Measurements from ENCODE around the gene FAM237B. TPM values are rescaled to one million over a fixed set of nuclear protein-coding genes. Genes with fewer than 3 reads are reported as not detected.

Gene FAM237B
- total RNA-seq, 1 donor from 2014 or later = not detected

GRCh38 chr7:90267263-90267858 lies 53.7 kb downstream of the FAM237B start:
- H3K9me3 Mint-ChIP-seq = no peaks in the 10 kb centered on the region
- H3K4me2 ChIP-seq = no peak overlapping the region
- H3K9me3 ChIP-seq (ENCODE audit: low read depth) = no peaks in the 10 kb centered on the region
- no peaks in the 10 kb centered on the region for H3K36me3 Mint-ChIP-seq
- H3K27ac Mint-ChIP-seq = no peak overlapping the region
- H3K4me1 ChIP-seq = no peaks in the 10 kb centered on the region
- H3F3A ChIP-seq (ENCODE audit: low read depth) = no peaks in the 10 kb centered on the region
- H2AFZ ChIP-seq (replicated peaks) = no peak overlapping the region
- no peaks in the 10 kb centered on the region for H3K79me2 ChIP-seq (ENCODE audit: low read depth)
- no peak overlapping the region for H3K27ac ChIP-seq
- H3K4me3 Mint-ChIP-seq = no peak overlapping the region
- H3K4me1 Mint-ChIP-seq = no peaks in the 10 kb centered on the region
- H3K27me3 Mint-ChIP-seq (ENCODE audit: insufficient read depth, low read depth) = no peaks in the 10 kb centered on the region
- no peak overlapping the region for H3K4me3 ChIP-seq
- no peaks in the 10 kb centered on the region for H3K27me3 ChIP-seq
- H4K20me1 ChIP-seq (ENCODE audit: low read depth) = no peaks in the 10 kb centered on the region
- DNase-seq (ENCODE audit: low spot score) = no peak
- no peak overlapping the region for H3K9ac ChIP-seq
- H3K36me3 ChIP-seq = no peaks in the 10 kb centered on the region
- no peak for TF ChIP-seq EZH2 (IDR thresholded peaks at IDR 0.05)
- no peak for TF ChIP-seq CTCF (IDR thresholded peaks at IDR 0.05)
- TF ChIP-seq EZH2phosphoT487 (IDR thresholded peaks at IDR 0.05) = no peak

- Histone ChIP-seq H3K27ac (no peak overlapping the region), H3K9ac (no peak overlapping the region), H3K79me2 (ENCODE audit: low read depth) (no peaks in the 10 kb centered on the region), H3K27me3 (no peaks in the 10 kb centered on the region), H3K9me3 (ENCODE audit: low read depth) (no peaks in the 10 kb centered on the region), H3K4me2 (no peak overlapping the region), H3K4me3 (no peak overlapping the region), H3K36me3 (no peaks in the 10 kb centered on the region), H3K4me1 (no peaks in the 10 kb centered on the region), H3F3A (ENCODE audit: low read depth) (no peaks in the 10 kb centered on the region), H4K20me1 (ENCODE audit: low read depth) (no peaks in the 10 kb centered on the region), H2AFZ (replicated peaks) (no peak overlapping the region)
- no peaks in the 10 kb centered on the region for H3K36me3 Mint-ChIP-seq
- no peak overlapping the region for H3K27ac Mint-ChIP-seq
- H3K9me3 Mint-ChIP-seq = no peaks in the 10 kb centered on the region
- no peak for DNase-seq (ENCODE audit: low spot score)
- TF ChIP-seq EZH2 (IDR thresholded peaks at IDR 0.05) (no peak), EZH2phosphoT487 (IDR thresholded peaks at IDR 0.05) (no peak), CTCF (IDR thresholded peaks at IDR 0.05) (no peak)
- no peak overlapping the region for H3K4me3 Mint-ChIP-seq
- H3K4me1 Mint-ChIP-seq = no peaks in the 10 kb centered on the region
- no peaks in the 10 kb centered on the region for H3K27me3 Mint-ChIP-seq (ENCODE audit: insufficient read depth, low read depth)
Measured at GRCh38 chr7:90266808-90267207, 54.3 kb downstream of the FAM237B start.

Other genes starting within 250 kb of the FAM237B start
- 1.5 and 2.3 TPM in 2 replicates for gene STEAP1, start 166.8 kb downstream of the FAM237B start, total RNA-seq (ENCODE audit: low replicate concordance)
- gene STEAP2, start 109.6 kb downstream of the FAM237B start, total RNA-seq (ENCODE audit: low replicate concordance) = 3.0 and 3.6 TPM in 2 replicates
- 2.2 and 4.8 TPM in 2 replicates for gene CFAP69, start 76.1 kb downstream of the FAM237B start, total RNA-seq (ENCODE audit: low replicate concordance)
- 14.5 and 29.9 TPM in 2 replicates for gene GTPBP10, start 25.4 kb upstream of the FAM237B start, total RNA-seq (ENCODE audit: low replicate concordance)
- gene CLDN12, start 82.2 kb upstream of the FAM237B start, total RNA-seq (ENCODE audit: low replicate concordance) = 64.9 and 87.3 TPM in 2 replicates
- not detected in 2 replicates for gene PTTG1IP2, start 148.3 kb upstream of the FAM237B start, total RNA-seq (ENCODE audit: low replicate concordance)

All from neural progenitor cell (in vitro differentiated cells).